ENCODE measurements around the gene PWWP2B.
A peak's percentile ranks its signal among the peaks of the same experiment; 100 is the strongest.
"Not testable (repeated sequence)": the region's sequence is repeated elsewhere in the genome, so short reads cannot be mapped to it uniquely, and the experiment has no call there.

PWWP2B gene

GRCh38 chr10:132436096-132436495 is 39.1 kb downstream of the PWWP2B start:
- DNase-seq: not testable (repeated sequence)

DNA sequence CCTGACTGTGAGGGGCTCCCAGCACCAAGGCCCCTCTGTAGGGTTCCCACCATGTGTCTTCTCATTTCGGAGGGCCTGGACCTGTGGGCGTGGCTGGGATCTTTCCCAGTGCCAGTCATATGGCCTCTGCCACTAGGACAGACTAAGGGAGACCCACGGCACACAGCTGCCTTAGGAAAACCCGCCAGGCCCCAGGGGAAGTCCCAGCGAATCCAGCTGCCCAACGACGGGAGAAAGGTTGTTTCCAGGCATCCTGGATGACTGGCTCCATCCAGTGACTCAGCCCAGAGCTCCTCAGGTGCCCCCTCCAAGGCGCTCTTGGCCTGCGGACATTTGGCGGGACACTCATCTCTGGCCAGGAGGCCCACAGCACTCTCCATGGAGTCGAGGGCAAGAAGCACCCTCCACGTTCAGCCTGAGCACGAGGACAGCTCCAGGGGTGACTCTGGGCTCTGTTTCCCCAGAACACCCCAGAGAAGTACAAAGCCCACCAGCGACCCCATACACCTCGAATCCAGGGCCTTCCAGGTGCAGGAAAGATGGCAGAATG is 39.9 kb downstream of the PWWP2B start:
- DNase-seq: no peak

DNA sequence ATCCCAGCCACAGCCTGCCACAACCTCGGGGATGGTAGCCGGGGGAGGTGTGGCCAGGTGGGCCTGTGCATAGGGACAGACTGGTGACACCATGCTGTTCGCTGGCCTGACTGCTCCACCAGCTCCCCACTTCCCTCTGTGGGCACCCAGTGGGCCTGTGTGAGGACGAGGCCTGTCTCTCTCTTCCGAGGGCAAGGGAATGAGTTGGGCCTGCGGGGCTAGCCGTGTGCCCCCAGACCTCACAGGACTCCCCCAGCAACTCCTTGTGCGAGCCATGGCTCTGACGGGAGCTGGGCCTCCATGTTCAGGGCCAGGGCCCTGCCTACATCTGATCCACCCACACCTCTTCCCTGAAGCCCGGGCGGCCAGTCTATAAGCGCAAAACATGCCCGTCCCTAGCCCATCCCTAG is 40.5 kb downstream of the PWWP2B start:
- no peak for DNase-seq

DNA sequence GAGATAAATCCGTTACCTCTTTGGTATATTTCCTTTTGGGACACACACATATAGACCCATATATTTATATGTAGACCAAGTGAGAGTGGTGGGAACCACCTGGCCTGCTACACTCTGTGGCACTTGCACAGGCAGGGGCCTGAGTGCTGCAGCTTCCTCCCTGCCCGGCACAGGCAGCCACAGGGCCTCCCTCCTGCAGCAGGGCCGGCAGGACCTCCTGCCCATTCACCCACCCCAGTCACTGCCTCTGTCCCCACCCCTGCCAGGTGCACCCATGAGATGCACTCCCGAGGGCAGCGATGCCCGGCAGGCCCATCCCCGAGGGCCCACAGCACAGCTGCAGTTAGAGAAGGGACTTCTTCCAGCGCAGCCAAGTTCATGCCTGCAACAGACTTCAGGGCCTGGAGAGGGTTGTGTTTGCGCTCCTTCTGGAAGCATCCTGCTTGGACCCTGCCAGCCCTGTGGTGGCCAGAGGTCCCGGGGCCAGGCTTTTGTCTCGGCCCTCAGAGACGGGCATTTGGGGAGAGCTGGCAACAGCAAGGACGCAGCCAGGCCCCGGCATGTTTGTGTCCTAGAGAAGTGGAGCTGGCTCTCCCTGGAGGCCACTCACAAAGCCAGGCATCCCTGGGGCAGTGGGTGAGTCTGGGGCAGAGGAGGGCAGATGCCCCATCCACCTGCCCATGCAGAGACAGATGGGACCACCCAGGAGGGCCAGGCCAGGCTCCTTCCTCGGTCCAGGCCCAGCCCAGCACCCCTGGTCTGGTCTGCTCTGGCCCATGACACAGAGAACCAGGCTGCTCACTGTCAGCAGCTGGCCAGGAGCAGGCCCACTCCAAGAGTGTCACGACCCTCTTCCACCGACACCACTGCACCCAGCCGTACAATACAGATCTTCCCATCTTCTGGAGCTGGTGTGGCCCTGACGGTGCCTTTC is 41.4 kb downstream of the PWWP2B start:
- DNase-seq: no peak

GRCh38 chr10:132439025-132439388 is 42.0 kb downstream of the PWWP2B start:
- no peak for DNase-seq

- no peak for DNase-seq
Observed at GRCh38 chr10:132439424-132440163, 42.6 kb downstream of the PWWP2B start.

DNA sequence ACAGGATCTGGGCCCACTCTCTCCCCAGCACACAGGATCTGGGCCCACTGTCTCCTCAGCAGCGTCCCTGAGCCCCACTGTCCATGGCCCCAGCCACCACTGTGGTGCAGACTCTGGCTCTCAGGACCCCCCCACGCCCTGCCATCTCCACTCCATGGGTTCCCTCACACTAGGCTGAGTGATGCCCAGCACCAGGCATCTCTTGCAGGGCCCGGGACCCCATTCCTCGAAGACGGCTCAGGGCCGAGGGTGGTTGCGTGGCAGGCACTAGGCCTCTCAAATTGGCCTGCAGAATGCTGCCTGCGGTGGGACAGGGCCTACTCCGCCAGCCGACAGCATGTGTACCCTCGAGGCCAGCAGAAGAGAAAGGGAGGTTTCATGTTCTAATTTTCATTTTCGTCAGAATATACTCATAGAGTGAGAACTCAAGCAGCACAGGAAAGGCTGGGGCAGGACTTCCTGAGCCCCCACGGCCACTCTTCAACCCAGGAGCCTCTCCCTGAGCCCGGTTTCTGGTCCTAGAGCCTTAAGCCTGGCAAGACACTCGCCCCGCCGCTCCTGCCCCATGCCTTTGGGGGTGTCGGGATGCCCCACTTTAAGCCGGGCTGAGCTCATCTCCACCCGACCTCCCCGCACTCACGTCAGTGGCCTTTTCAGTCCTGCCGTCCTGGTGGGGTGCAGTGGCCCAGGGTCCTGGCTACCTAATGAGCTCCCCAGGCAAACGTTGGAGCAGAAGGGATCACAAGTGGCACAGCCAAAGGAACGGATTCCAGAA is 44.0 kb downstream of the PWWP2B start:
- no peak for DNase-seq

- no peak for DNase-seq
Observed at GRCh38 chr10:132441818-132442524, 45.0 kb downstream of the PWWP2B start.

DNA sequence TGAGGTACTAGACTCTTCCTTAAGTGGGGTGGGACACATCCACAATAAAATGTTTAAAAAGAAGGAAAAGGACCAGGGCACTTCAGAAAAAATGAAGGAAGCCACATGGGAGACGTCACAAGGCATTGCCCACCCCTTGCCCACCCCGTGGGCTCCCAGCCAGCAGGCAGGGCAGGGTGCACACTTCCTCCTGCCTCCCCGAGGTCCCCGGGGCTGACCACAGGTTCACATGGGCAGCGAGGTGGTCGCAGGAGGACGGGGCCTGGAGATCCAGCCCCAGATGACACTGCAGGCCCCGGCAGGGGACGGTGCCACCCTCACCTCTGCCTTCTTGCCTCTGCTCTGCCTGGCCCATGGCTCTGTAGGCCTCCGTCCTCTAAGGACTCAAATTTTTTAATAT is 45.6 kb downstream of the PWWP2B start:
- no peak for DNase-seq

- DNase-seq: no peak
Observed at GRCh38 chr10:132443605-132443982, 46.6 kb downstream of the PWWP2B start.

- peak; percentile 88 for DNase-seq
Observed at GRCh38 chr10:132443983-132444876, 47.2 kb downstream of the PWWP2B start.

DNA sequence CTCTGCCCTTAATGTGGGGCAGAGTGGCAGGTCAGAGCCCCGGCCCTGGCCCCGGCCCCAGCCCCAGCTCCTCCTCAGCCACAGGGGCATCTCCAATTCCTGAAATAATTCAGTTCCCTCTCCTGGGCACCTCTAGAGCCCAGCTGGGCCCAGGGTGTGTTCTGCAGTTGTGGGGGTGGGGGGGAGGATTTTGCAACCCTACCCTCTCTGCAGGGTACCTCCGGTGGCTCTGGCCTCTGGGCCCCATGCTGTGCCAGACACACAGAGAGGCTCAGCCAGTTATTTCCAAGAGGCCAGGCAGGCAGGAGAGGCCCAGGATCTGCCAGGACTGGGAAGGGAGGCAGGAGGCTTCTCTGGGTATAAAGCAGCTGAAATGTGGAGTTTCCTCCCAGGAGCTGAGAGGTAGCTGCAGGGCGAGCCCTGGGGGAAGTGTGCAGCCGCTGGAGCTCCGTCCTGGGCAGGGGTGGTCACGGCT is 47.9 kb downstream of the PWWP2B start:
- DNase-seq: peak; percentile 67

GRCh38 chr10:132445516-132446194 is 48.7 kb downstream of the PWWP2B start:
- no peak for DNase-seq

GRCh38 chr10:132446195-132446581 is 49.2 kb downstream of the PWWP2B start:
- no peak for DNase-seq

GRCh38 chr10:132446661-132447445 is 49.9 kb downstream of the PWWP2B start:
- peak; percentile 90 for DNase-seq

DNA sequence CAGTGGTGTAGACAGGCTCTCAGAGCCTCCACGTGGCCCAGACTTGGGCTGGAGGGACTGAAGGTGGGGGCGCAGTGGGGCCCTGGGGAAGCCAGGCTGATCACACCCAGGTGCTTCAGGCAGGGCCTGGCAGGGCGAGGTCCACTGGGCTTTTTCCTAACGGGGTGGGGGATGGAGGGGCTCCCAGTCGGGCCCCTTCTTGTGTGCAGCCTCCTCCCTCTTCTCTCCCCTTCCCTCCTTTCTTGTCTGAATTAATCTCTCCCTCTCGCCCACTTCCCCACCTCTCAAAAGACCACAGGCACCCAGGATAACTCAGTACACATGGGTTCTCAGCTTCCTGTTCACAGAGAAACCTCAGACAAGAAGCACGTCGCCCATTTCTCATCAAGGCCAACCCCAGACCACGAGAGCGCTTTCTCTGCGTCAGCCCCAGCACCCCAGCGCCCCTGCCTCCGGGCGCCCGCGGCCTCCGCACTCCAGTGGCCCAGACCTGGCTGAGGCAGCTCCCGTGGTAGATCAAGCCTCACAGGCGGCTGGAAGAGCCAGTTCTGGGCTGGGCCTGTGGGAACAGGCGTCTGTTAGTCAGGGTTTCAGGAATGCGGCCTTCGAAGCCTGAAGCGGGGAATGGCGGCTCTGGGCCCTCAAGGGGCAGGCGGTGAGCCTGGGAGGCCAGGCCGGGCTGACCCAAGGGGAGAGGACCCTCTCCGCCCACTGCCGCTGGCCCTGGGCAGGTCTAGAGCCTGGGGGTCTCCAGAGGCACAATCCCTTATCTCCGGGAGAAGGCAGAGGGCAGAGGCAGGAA is 50.6 kb downstream of the PWWP2B start:
- DNase-seq: no peak

DNA sequence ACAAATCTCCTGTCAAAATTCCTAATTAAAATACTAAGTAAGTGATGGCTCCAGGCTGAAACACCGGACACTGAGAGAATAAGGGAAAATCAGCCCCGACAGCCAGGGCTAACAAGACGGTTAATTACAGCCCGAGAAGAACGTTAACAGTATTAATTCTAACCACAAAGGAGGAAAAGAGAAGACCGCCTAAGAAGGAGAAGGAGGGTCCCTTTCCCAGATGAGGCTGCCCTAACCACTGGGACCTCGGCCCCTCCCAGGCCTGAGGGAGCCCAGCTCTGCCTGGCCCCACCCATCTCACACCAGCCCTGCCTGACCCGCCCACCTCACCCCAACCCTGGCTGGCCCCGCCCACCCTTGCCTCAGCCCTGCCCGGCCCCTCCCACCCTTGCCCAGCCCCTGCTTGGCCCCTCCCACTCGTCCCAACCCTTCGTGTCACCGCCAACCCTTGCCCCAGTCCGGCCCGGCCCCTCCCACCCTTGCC is 51.3 kb downstream of the PWWP2B start:
- DNase-seq: no peak

GRCh38 chr10:132449051-132449810 is 52.2 kb downstream of the PWWP2B start:
- DNase-seq: no peak
